Body of pancreas (tissue), 4 donors: ENCODE data around the gene GNA15. TPM values are rescaled to one million over a fixed set of nuclear protein-coding genes. Genes with fewer than 3 reads are reported as not detected.

Experiments
- ATAC-seq: fragments of 150-250 bp; one replicate; pipeline ENCODE4 v1.9.1; 2016
- DNase-seq, 4 donors: peaks; one replicate each; pipeline ENCODE4 v3.0.0-alpha.2; 2019
- H3K27ac ChIP-seq, 4 donors: fragments of 200-600 bp; sonication (generic); 1 replicate in 3 of 4; 2 replicates in 1 of 4; pipeline versions ENCODE4 v1.5.1 to v1.6.1; 2016 to 2019; ENCODE audit warnings: mild to moderate bottlenecking in 1 of 4, mixed read lengths in 1 of 4, moderate library complexity in 1 of 4
- H3K27me3 ChIP-seq, 2 donors: fragments of 200-600 bp; sonication (generic); one replicate each; pipeline ENCODE4 v1.6.0; 2016; ENCODE audit warnings: mild to moderate bottlenecking in 1 of 2
- H3K36me3 ChIP-seq, 2 donors: fragments of 200-600 bp; sonication (generic); replicated peaks in 1 of 2; 2 replicates each; pipeline ENCODE4 v1.5.1; 2016; ENCODE audit warnings: low read depth in 2 of 2; ENCODE audit not compliant: insufficient read depth in 1 of 2
- H3K4me1 ChIP-seq: fragments of 200-600 bp; sonication (generic); one replicate; pipeline ENCODE4 v1.6.0; 2016
- H3K4me3 ChIP-seq, 2 donors: fragments of 200-600 bp; sonication (generic); 1 replicate in 1 of 2; 2 replicates in 1 of 2; pipeline ENCODE4 v1.5.1; 2016 to 2019
- H3K9me3 ChIP-seq, 3 donors: fragments of 200-600 bp; sonication (generic); 1 replicate in 2 of 3; 2 replicates in 1 of 3; pipeline ENCODE4 v1.5.1; 2016
- CTCF ChIP-seq, 7 experiments: fragments of 450-650 bp in 4 of 7; fragments of 200-600 bp in 3 of 7; sonication (generic) in 3 of 7; IDR thresholded peaks; one replicate each; pipeline ENCODE4 v1.5.1; 2016 to 2019; ENCODE audit warnings: antibody characterized with exemption in 7 of 7
- POLR2A ChIP-seq, 3 donors: fragments of 450-650 bp; IDR thresholded peaks; one replicate each; pipeline ENCODE4 v1.6.1; 2016; ENCODE audit warnings: antibody characterized with exemption in 3 of 3, mild to moderate bottlenecking in 2 of 3
- WGBS, 2 donors: methylation state at CpG; one replicate each; pipeline ENCODE4 v1.1.5; 2017; 5-methylcytosine and 5-hydroxymethylcytosine counted together
- intact Hi-C: fragments of 100-400 bp; cut with DNase I; formaldehyde crosslinking; loops from one replicate; pipeline ENCODE4 v1.15.1; 2023
- total RNA-seq, 2 donors: library from RNA; depleted of rRNA; stranded (reverse); fragments of >200 nt; gene quantifications; one replicate each; pipeline ENCODE4 v1.1.0, GENCODE V29; 2016

Gene GNA15
- total RNA-seq, 2 donors from 2014 or later = 1.6 to 2.6 TPM

- intact Hi-C loops = loop anchor here (5.0 kb wide), 1 partner anchor 144 kb away; no protein-coding TSS in a partner anchor
- DNase-seq (peak in 1 of 4 donors; percentile 4), ATAC-seq (no peak)
- Histone ChIP-seq H3K9me3 (no peaks in the 10 kb centered on the region), H3K4me3 (no peak overlapping the region), H3K27me3 (no peaks in the 10 kb centered on the region), H3K27ac (no peak overlapping the region), H3K4me1 (peaks cover 30% of the 10 kb centered on the region), H3K36me3 (no peaks in the 10 kb centered on the region)
- WGBS, 2 donors = 93 to 95% methylated on average over 12 to 17 of the region's 17 CpGs
- TF ChIP-seq POLR2A (IDR thresholded peaks at IDR 0.05) (no peak), CTCF (IDR thresholded peaks at IDR 0.05) (no peak)
Observed at GRCh38 chr19:3106509-3107141, 29.2 kb upstream of the GNA15 start.

GRCh38 chr19:3107658-3108057, 28.2 kb upstream of the GNA15 start:
- DNase-seq = no peak
- H3K27ac ChIP-seq = no peak overlapping the region
- H3K9me3 ChIP-seq = no peaks in the 10 kb centered on the region
- TF ChIP-seq POLR2A (IDR thresholded peaks at IDR 0.05) (no peak), CTCF (IDR thresholded peaks at IDR 0.05) (no peak)
- WGBS, 2 donors = 81 to 95% methylated on average over 3 to 7 of the region's 7 CpGs
- ATAC-seq = no peak
- intact Hi-C loops = loop anchor here (5.0 kb wide), 1 partner anchor 145 kb away; no protein-coding TSS in a partner anchor
- no peak overlapping the region for H3K4me3 ChIP-seq
- no peaks in the 10 kb centered on the region for H3K27me3 ChIP-seq
- peaks cover 24% of the 10 kb centered on the region for H3K4me1 ChIP-seq
- H3K36me3 ChIP-seq = no peaks in the 10 kb centered on the region

GRCh38 chr19:3108775-3109174, 27.1 kb upstream of the GNA15 start:
- ATAC-seq (peak; percentile 47), DNase-seq (peak; percentile 63 to 70 (median 64))
- Histone ChIP-seq H3K4me1 (peaks cover 14% of the 10 kb centered on the region), H3K27ac (no peak overlapping the region), H3K9me3 (no peaks in the 10 kb centered on the region), H3K36me3 (no peaks in the 10 kb centered on the region), H3K4me3 (no peak overlapping the region), H3K27me3 (no peaks in the 10 kb centered on the region)
- WGBS, 2 donors = 59% methylated on average over 5 of the region's 5 CpGs; no CpG with 5 or more reads in 1 of the 2 donors
- intact Hi-C loops = loop anchor here (5.0 kb wide), 1 partner anchor 146 kb away; no protein-coding TSS in a partner anchor
- no peak for TF ChIP-seq POLR2A (IDR thresholded peaks at IDR 0.05)
- TF ChIP-seq CTCF (IDR thresholded peaks at IDR 0.05) = peak; percentile 58 to 78 (median 66)

- H3K9me3 ChIP-seq = no peaks in the 10 kb centered on the region
- no peak for ATAC-seq
- TF ChIP-seq CTCF (IDR thresholded peaks at IDR 0.05) (no peak), POLR2A (IDR thresholded peaks at IDR 0.05) (no peak)
- no peaks in the 10 kb centered on the region for H3K36me3 ChIP-seq
- WGBS, 2 donors = 88 to 90% methylated on average over 19 to 22 of the region's 22 CpGs
- H3K27me3 ChIP-seq = no peaks in the 10 kb centered on the region
- H3K4me1 ChIP-seq = peaks cover 7% of the 10 kb centered on the region
- intact Hi-C loops = loop anchor here (5.0 kb wide), 1 partner anchor 147 kb away; no protein-coding TSS in a partner anchor
- H3K27ac ChIP-seq = no peak overlapping the region
- peak in 1 of 4 donors; percentile 3 for DNase-seq
- H3K4me3 ChIP-seq = no peak overlapping the region
Observed at GRCh38 chr19:3109491-3109890, 26.3 kb upstream of the GNA15 start.
